Esophagus squamous epithelium (tissue), 5 donors: Measurements from ENCODE around the gene PRUNE2. TPM values are rescaled to one million over a fixed set of nuclear protein-coding genes. Genes with fewer than 3 reads are reported as not detected.
"Not testable (repeated sequence)": the region's sequence is repeated elsewhere in the genome, so short reads cannot be mapped to it uniquely, and the experiment has no call there.

Source experiments
- DNase-seq: peaks from one replicate; lab custom pipeline; 2025; lab: John Stamatoyannopoulos, UW
- H3K27ac ChIP-seq, 4 donors: fragments of 200-600 bp; sonication (generic); one replicate each; pipeline ENCODE4 v1.5.1; 2016 to 2019; ENCODE audit warnings: mild to moderate bottlenecking in 1 of 4
- H3K27me3 ChIP-seq, 4 donors: fragments of 200-600 bp; sonication (generic); 1 replicate in 3 of 4; 2 replicates in 1 of 4; pipeline versions ENCODE4 v1.5.1 to v1.6.0; 2017 to 2021; ENCODE audit warnings: antibody characterized with exemption in 1 of 4
- H3K36me3 ChIP-seq, 3 donors: fragments of 200-600 bp; sonication (generic); one replicate each; pipeline ENCODE4 v1.5.1; 2016 to 2019
- H3K4me1 ChIP-seq, 3 donors: fragments of 200-600 bp; sonication (generic); one replicate each; pipeline ENCODE4 v1.5.1; 2017 to 2019
- H3K4me3 ChIP-seq, 4 donors: fragments of 200-600 bp; sonication (generic); 1 replicate in 3 of 4; 2 replicates in 1 of 4; pipeline ENCODE4 v1.5.1; 2016 to 2019; ENCODE audit warnings: mild to moderate bottlenecking in 2 of 4, moderate library complexity in 1 of 4
- H3K9me3 ChIP-seq, 3 donors: fragments of 200-600 bp; sonication (generic); one replicate each; pipeline ENCODE4 v1.5.1; 2016 to 2019
- POLR2A ChIP-seq, 4 donors: fragments of 450-650 bp; IDR thresholded peaks; one replicate each; pipeline ENCODE4 v1.6.1; 2017; ENCODE audit warnings: antibody characterized with exemption in 4 of 4, mild to moderate bottlenecking in 4 of 4, moderate library complexity in 3 of 4
- WGBS, 2 donors: methylation state at CpG; one replicate each; pipeline ENCODE4 v1.1.5; 2018; 5-methylcytosine and 5-hydroxymethylcytosine counted together
- intact Hi-C: fragments of 100-400 bp; cut with DNase I; formaldehyde crosslinking; loops from one replicate; pipeline ENCODE4 v1.15.0; 2022
- total RNA-seq, 4 donors: library from RNA; depleted of rRNA; stranded (reverse); fragments of >200 nt; gene quantifications; one replicate each; pipeline ENCODE4 v1.1.0, GENCODE V29; 2016
- TF ChIP-seq, protein P1 (sequence below), 6 experiments: fragments of 450-650 bp in 4 of 6; fragments of 200-600 bp in 2 of 6; sonication (generic) in 2 of 6; IDR thresholded peaks; one replicate each; pipeline ENCODE4 v1.5.1; 2016 to 2019; ENCODE audit warnings: antibody characterized with exemption in 6 of 6, mild to moderate bottlenecking in 4 of 6, moderate library complexity in 4 of 6
- donor health status: DM: yes; HTN: yes; CAD: no.

PRUNE2 gene
- total RNA-seq, 4 donors from 2014 or later, result 9.9 to 126 (median 26.7) TPM

GRCh38 chr9:76680716-76681425 is 225.0 kb downstream of the PRUNE2 start:
- TF ChIP-seq, protein P1, sequence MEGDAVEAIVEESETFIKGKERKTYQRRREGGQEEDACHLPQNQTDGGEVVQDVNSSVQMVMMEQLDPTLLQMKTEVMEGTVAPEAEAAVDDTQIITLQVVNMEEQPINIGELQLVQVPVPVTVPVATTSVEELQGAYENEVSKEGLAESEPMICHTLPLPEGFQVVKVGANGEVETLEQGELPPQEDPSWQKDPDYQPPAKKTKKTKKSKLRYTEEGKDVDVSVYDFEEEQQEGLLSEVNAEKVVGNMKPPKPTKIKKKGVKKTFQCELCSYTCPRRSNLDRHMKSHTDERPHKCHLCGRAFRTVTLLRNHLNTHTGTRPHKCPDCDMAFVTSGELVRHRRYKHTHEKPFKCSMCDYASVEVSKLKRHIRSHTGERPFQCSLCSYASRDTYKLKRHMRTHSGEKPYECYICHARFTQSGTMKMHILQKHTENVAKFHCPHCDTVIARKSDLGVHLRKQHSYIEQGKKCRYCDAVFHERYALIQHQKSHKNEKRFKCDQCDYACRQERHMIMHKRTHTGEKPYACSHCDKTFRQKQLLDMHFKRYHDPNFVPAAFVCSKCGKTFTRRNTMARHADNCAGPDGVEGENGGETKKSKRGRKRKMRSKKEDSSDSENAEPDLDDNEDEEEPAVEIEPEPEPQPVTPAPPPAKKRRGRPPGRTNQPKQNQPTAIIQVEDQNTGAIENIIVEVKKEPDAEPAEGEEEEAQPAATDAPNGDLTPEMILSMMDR (IDR thresholded peaks at IDR 0.05), result no peak
- TF ChIP-seq POLR2A (IDR thresholded peaks at IDR 0.05), result no peak
- H3K4me1 ChIP-seq, result no peaks in the 10 kb centered on the region
- H3K36me3 ChIP-seq, result no peaks in the 10 kb centered on the region
- H3K27ac ChIP-seq, result no peak overlapping the region
- 72 to 77% methylated on average over 10 of the region's 10 CpGs for WGBS, 2 donors
- no peak overlapping the region for H3K4me3 ChIP-seq
- no peaks in the 10 kb centered on the region for H3K9me3 ChIP-seq
- no peaks in the 10 kb centered on the region for H3K27me3 ChIP-seq
- DNase-seq, result no peak
- intact Hi-C loops, result no loop called here

- Histone ChIP-seq H3K27me3 (no peaks in the 10 kb centered on the region), H3K4me1 (no peaks in the 10 kb centered on the region), H3K36me3 (no peaks in the 10 kb centered on the region), H3K27ac (peak overlapping the region in 2 of 4 donors; percentile 45 to 58), H3K4me3 (peak overlapping the region in 1 of 4 donors; percentile 12), H3K9me3 (no peaks in the 10 kb centered on the region)
- TF ChIP-seq, protein P1 (IDR thresholded peaks at IDR 0.05), result no peak
- TF ChIP-seq POLR2A (IDR thresholded peaks at IDR 0.05), result no peak
- intact Hi-C loops, result no loop called here
- WGBS, 2 donors, result 59 to 64% methylated on average over 8 to 13 of the region's 15 CpGs
- no peak for DNase-seq
Measured at GRCh38 chr9:76677481-76678055, 228.3 kb downstream of the PRUNE2 start.

- Histone ChIP-seq H3K4me3 (no peak overlapping the region), H3K27ac (peak overlapping the region in 1 of 4 donors; percentile 45), H3K4me1 (no peaks in the 10 kb centered on the region), H3K36me3 (no peaks in the 10 kb centered on the region), H3K27me3 (no peaks in the 10 kb centered on the region), H3K9me3 (no peaks in the 10 kb centered on the region)
- intact Hi-C loops, result no loop called here
- WGBS, 2 donors, result 46 to 55% methylated on average over 4 of the region's 4 CpGs
- no peak for DNase-seq
- no peak for TF ChIP-seq POLR2A (IDR thresholded peaks at IDR 0.05)
- TF ChIP-seq, protein P1 (IDR thresholded peaks at IDR 0.05), result no peak
Measured at GRCh38 chr9:76676857-76677256, 229.1 kb downstream of the PRUNE2 start.

DNA sequence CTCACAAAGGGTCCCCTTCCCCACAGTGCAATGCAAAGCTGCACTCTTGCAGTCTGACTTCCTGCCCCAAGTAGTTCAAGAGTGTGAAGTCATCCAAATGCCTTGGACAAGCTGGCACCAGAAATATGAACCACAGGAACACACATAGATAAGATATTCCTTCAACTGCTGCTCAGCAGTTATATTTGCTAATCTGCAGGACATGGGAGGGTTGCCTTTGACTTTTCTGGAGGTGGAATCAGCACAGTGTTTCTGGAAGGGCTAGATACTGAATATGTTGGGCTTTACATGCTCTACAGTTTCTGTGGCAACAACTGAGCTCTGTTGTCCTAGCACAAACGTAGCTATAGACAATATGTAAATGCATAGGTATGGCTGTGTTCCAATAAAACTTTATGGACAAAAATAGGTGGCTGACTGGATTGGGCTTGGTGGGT is 238.4 kb downstream of the PRUNE2 start:
- Histone ChIP-seq H3K4me1 (peaks cover 0 to 7% (median 3%) of the 10 kb centered on the region in 3 donors), H3K4me3 (no peak overlapping the region), H3K9me3 (no peaks in the 10 kb centered on the region), H3K36me3 (no peaks in the 10 kb centered on the region), H3K27me3 (no peaks in the 10 kb centered on the region), H3K27ac (no peak overlapping the region)
- no peak for DNase-seq
- WGBS, 2 donors, result 17 to 30% methylated on average over 1 of the region's 1 CpG
- no peak for TF ChIP-seq POLR2A (IDR thresholded peaks at IDR 0.05)
- TF ChIP-seq, protein P1 (IDR thresholded peaks at IDR 0.05), result no peak
- intact Hi-C loops, result no loop called here

DNA sequence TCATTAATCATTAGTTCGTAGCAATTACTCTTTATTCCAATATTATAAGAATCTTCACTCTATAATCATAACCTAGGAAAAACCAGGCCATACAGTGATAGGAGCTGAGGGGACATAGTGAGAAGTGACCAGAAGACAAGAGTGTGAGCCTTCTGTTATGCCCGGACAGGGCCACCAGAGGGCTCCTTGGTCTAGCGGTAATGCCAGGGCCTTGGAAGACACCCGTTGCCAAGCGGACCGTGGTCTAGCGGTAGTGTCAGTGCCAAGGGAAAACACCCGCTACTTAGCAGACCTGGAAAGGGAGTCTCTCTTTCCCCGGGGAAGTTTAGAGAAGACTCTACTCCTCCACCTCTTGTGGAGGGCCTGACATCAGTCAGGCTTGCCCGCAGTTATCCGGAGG is 239.9 kb downstream of the PRUNE2 start:
- H3K27ac ChIP-seq, H3K36me3 ChIP-seq, H3K4me1 ChIP-seq, H3K27me3 ChIP-seq, H3K9me3 ChIP-seq, intact Hi-C loops, DNase-seq, H3K4me3 ChIP-seq: not testable (repeated sequence)
- TF ChIP-seq, protein P1 (IDR thresholded peaks at IDR 0.05), result peak in 3 of 6 experiments; percentile 19 to 29 (median 26)
- 79 to 80% methylated on average over 7 to 10 of the region's 11 CpGs for WGBS, 2 donors
